Parathyroid adenoma (tissue), 2 donors: ENCODE measurements around the gene BCORL1.

ENCODE experiments used
- H2AFZ ChIP-seq: fragments of 300-600 bp; sonication (generic); one replicate; pipeline ENCODE4 v1.7.0; 2017; ENCODE audit warnings: antibody characterized with exemption, mild to moderate bottlenecking
- H3K27ac ChIP-seq: fragments of 300-600 bp; sonication (generic); one replicate; pipeline ENCODE4 v1.7.0; 2017
- H3K27me3 ChIP-seq: fragments of 300-600 bp; sonication (generic); one replicate; pipeline ENCODE4 v1.7.0; 2017; ENCODE audit warnings: low read length; ENCODE audit not compliant: control insufficient read depth, insufficient read depth
- H3K36me3 ChIP-seq: fragments of 300-600 bp; sonication (generic); one replicate; pipeline ENCODE4 v1.7.0; 2017; ENCODE audit warnings: low read length; ENCODE audit not compliant: control insufficient read depth, insufficient read depth
- H3K4me1 ChIP-seq: fragments of 300-600 bp; sonication (generic); one replicate; pipeline ENCODE4 v1.7.0; 2017; ENCODE audit warnings: control low read depth
- H3K4me2 ChIP-seq: fragments of 300-600 bp; sonication (generic); one replicate; pipeline ENCODE4 v1.7.0; 2017; ENCODE audit warnings: low read length
- H3K4me3 ChIP-seq: fragments of 300-600 bp; sonication (generic); one replicate; pipeline ENCODE4 v1.7.0; 2017; ENCODE audit warnings: low read depth, low read length
- H3K79me2 ChIP-seq: fragments of 300-600 bp; sonication (generic); one replicate; pipeline ENCODE4 v1.7.0; 2017; ENCODE audit warnings: control low read depth
- H3K9ac ChIP-seq: fragments of 300-600 bp; sonication (generic); one replicate; pipeline ENCODE4 v1.7.0; 2017; ENCODE audit warnings: mild to moderate bottlenecking
- H3K9me3 ChIP-seq: fragments of 300-600 bp; sonication (generic); one replicate; pipeline ENCODE4 v1.7.0; 2017; ENCODE audit warnings: low read length; ENCODE audit not compliant: control insufficient read depth
- TF ChIP-seq, protein P1 (sequence below): fragments of 300-600 bp; sonication (generic); IDR thresholded peaks from one replicate; pipeline ENCODE4 v1.7.0; 2017; ENCODE audit warnings: antibody characterized with exemption, mild to moderate bottlenecking
- donor health status: primary hyperparathyroidism.

The BCORL1 gene

DNA sequence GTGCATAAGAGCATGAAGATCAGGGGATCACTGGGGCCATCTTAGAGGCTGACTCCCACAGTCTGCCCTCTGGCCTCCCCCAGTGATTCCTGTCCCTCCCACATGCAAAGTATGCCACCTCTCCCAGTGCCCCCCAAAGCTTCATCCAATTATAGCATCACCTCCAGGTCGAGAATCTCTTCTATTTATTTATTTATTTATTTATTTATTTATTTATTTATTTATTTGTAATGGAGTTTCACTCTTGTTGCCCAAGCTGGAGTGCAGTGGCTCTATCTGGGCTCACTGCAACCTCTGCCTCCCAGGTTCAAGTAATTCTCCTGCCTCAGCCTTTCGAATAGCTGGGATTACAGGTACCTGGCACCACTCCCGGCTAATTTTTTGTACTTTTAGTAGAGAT is 50.1 kb downstream of the BCORL1 start:
- Histone ChIP-seq H3K9ac (no peak overlapping the region), H3K4me1 (no peaks in the 10 kb centered on the region), H3K4me2 (no peak overlapping the region), H3K27ac (no peak overlapping the region), H3K27me3 (no peaks in the 10 kb centered on the region), H3K4me3 (no peak overlapping the region), H3K79me2 (no peaks in the 10 kb centered on the region), H3K9me3 (no peaks in the 10 kb centered on the region), H3K36me3 (no peaks in the 10 kb centered on the region), H2AFZ (no peak overlapping the region)
- TF ChIP-seq, protein P1, sequence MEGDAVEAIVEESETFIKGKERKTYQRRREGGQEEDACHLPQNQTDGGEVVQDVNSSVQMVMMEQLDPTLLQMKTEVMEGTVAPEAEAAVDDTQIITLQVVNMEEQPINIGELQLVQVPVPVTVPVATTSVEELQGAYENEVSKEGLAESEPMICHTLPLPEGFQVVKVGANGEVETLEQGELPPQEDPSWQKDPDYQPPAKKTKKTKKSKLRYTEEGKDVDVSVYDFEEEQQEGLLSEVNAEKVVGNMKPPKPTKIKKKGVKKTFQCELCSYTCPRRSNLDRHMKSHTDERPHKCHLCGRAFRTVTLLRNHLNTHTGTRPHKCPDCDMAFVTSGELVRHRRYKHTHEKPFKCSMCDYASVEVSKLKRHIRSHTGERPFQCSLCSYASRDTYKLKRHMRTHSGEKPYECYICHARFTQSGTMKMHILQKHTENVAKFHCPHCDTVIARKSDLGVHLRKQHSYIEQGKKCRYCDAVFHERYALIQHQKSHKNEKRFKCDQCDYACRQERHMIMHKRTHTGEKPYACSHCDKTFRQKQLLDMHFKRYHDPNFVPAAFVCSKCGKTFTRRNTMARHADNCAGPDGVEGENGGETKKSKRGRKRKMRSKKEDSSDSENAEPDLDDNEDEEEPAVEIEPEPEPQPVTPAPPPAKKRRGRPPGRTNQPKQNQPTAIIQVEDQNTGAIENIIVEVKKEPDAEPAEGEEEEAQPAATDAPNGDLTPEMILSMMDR = no peak

DNA sequence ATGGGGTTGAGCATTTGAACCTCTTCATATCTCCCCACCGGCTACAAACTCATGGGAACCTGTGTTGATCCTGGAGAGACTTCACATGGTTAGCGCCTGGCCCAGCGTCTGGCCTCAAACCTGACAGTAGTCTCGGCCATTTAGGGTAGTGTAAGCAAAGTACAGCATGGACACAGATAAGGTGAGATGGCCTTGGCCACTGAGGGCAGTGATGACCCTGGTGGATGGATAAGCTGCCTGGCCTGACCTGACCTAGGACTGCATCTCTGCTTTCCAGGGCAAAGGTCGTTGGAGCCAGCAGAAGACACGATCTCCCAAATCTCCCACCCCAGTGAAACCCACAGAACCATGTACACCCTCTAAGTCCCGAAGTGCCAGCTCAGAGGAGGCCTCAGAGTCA is 51.7 kb downstream of the BCORL1 start:
- Histone ChIP-seq H3K4me1 (no peaks in the 10 kb centered on the region), H3K4me2 (no peak overlapping the region), H2AFZ (no peak overlapping the region), H3K4me3 (no peak overlapping the region), H3K36me3 (no peaks in the 10 kb centered on the region), H3K9me3 (no peaks in the 10 kb centered on the region), H3K27me3 (no peaks in the 10 kb centered on the region), H3K9ac (no peak overlapping the region), H3K27ac (no peak overlapping the region), H3K79me2 (no peaks in the 10 kb centered on the region)
- TF ChIP-seq, protein P1 = no peak

DNA sequence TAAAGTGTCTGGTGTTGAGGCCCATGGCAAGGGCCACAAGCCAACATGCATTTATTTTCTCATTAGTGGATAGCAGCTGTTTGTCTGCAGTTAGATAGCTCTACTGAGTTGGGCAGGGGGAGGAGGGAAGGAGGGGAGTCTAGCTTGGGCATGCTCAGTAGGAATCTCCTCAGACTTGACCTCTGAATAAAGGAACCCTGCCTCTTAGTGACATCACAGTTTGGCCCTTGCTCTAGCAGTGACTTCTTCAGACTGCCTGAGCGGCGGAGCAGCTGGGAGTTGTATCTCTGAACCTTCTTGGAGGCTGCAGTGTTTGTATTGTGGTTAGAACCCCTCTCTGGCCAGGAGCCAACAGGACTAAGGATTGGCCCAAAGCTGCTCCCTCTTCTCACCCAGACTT is 57.4 kb downstream of the BCORL1 start:
- Histone ChIP-seq H3K4me2 (no peak overlapping the region), H3K36me3 (no peaks in the 10 kb centered on the region), H3K4me3 (no peak overlapping the region), H2AFZ (no peak overlapping the region), H3K4me1 (no peaks in the 10 kb centered on the region), H3K27me3 (no peaks in the 10 kb centered on the region), H3K9me3 (no peaks in the 10 kb centered on the region), H3K9ac (no peak overlapping the region), H3K27ac (no peak overlapping the region), H3K79me2 (no peaks in the 10 kb centered on the region)
- TF ChIP-seq, protein P1 = no peak

DNA sequence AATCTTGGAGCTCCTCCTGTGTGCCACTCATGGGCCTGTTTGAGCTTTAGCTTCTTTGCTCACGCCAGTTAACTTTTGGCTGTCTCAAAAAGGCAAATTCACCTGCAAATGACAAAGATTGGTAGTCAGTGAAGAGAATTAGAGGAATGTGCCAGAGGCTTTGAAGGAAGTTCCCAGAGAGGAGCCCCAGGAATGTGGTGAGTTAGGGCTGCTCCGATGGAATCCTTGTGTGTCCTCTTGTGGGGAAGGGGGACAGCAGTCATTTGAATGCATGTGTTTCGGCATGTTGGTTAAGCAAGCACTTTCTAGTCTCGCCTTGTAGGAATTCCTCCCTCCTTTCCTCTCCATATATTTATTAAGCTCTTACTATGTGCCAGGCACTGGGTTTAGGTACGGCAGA is 65.0 kb downstream of the BCORL1 start:
- no peaks in the 10 kb centered on the region for H3K79me2 ChIP-seq
- no peaks in the 10 kb centered on the region for H3K36me3 ChIP-seq
- no peaks in the 10 kb centered on the region for H3K9me3 ChIP-seq
- H3K9ac ChIP-seq = no peak overlapping the region
- no peaks in the 10 kb centered on the region for H3K27me3 ChIP-seq
- H3K4me3 ChIP-seq = no peak overlapping the region
- no peaks in the 10 kb centered on the region for H3K4me1 ChIP-seq
- no peak overlapping the region for H2AFZ ChIP-seq
- H3K27ac ChIP-seq = no peak overlapping the region
- TF ChIP-seq, protein P1 = no peak
- H3K4me2 ChIP-seq = no peak overlapping the region

DNA sequence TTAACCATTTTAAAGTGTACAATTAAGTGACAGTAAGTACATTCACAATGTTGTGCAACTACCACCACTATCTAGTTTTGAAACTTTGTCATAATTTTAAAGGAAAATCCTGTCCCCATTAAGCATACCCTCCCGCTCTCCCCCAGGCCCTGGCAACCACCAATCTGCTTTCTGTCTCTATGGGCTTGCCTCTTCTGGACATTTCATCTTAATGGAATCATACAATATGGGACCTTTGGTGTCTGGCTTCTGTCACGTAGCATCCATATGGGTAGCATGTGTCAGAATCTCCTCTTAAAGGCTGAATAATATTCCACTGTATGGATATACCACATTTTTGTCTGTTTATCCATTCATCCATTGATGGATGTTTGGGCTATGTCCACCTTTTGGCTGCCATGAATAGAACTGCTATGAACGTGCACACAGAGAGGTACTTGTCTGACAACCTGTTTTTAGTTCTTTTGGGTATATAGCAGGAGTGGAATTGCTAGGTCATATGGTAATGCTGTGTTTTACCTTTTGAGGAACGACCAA is 66.3 kb downstream of the BCORL1 start:
- no peak overlapping the region for H3K9ac ChIP-seq
- no peaks in the 10 kb centered on the region for H3K36me3 ChIP-seq
- no peaks in the 10 kb centered on the region for H3K4me1 ChIP-seq
- no peaks in the 10 kb centered on the region for H3K27me3 ChIP-seq
- H3K4me2 ChIP-seq = no peak overlapping the region
- no peak overlapping the region for H3K27ac ChIP-seq
- H3K9me3 ChIP-seq = no peaks in the 10 kb centered on the region
- no peak overlapping the region for H2AFZ ChIP-seq
- H3K79me2 ChIP-seq = no peaks in the 10 kb centered on the region
- TF ChIP-seq, protein P1 = no peak
- H3K4me3 ChIP-seq = no peak overlapping the region
